Dermis blood vessel endothelial cell (primary cell): ENCODE measurements around the gene GALNT18. TPM values are rescaled to one million over a fixed set of nuclear protein-coding genes. Genes with fewer than 3 reads are reported as not detected.

ENCODE experiments used
- DNase-seq: peaks from one replicate; pipeline ENCODE4 v3.0.0; 2010
- total RNA-seq: library from RNA; depleted of rRNA; stranded (reverse); fragments of >200 nt; gene quantifications from 2 replicates; pipeline ENCODE4 v1.2.3, GENCODE V29; 2014

Gene GALNT18
- total RNA-seq, 1 donor from 2014 or later: 213 TPM

DNA sequence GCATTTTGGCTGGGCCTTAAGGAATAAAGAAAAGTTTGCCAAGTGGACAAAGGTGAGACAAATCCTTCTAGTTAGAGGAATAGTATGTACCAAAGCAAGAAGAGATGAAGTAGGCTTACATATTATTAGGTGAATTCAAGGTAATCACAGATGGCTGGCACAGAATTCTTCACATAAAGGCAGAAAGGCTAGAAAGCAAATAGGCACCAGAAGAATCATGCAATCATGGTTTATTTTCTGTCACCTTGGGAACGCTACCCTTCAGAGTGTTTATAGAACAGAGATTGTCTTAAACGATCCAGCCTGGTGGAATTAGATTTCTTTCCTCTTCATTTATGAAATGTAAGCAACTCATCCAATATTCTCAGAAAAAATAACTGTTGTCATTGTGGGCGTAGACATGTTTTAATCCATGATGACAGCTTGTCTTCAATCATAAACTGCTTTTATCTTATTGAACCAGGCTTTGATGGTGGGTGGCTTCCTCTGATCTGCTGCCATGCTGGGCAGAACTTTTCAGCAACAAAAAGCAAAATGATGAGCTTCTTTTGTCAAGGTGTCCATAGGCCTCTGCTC is 219.8 kb downstream of the GALNT18 start:
- no peak for DNase-seq

DNA sequence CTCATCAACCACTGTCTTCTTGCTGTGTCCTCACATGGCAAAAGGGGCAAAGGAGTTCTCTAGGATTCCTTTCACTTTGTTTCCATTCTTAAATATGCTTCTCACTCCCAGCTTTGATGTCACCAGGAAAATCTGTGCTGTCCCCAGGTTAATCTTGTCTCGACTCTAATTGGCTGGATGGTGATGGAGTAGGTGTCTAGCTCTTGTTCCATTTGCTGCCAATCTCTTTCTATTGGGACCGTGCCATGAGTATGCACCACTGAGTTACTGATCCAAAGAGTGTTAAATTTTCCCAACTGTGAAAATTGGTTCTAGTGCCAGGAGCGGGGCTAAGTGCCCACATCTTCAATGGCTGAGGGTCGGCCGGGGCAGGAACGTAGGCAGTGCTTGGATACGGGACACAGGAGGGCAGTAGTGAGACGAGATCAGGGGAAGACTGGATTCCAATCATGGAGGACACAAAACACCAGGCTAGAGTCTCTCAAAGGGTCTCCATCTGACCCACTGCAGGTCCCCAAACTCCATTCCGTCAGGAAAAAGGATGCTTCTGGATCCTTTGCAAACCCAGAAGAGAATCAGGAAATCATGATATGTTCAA is 221.1 kb downstream of the GALNT18 start:
- DNase-seq: peak; percentile 43

DNA sequence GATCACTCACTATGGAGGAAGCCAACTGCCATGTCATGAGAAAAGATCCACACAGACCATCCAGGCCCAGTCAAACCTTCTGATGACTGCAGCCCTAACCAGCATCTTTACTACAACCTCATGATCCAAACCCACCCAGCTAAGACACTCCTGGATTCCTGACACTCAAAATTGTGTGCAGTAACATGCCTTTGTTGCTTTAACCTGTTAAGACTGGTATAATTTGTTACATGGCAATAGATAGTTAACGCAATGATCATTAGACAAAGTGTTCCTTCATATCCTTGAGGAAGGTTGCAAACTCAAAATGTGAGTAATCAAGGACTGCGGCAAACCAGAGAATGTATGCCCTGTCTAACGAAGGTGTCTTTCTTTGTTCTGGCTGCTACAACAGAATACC is 221.7 kb downstream of the GALNT18 start:
- DNase-seq: no peak

GRCh38 chr11:11397781-11398180 is 224.0 kb downstream of the GALNT18 start:
- no peak for DNase-seq

DNA sequence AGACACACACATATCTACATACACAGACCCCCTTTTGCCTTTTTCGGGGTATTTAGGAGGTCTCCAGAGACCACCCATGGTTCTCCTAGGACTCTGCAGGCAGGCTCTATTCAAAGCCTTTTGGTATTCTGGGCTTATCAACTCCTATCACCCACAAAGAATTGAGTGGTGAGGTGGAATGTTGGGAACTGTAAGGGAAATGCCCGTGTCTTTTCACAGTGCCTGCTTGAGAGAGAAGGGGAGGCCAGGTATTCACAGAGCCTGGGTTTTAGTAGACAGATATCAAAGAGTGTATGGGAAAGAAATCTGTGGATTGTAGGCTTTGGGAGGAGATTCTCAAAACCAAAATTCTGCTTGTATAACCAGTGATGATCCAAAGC is 224.8 kb downstream of the GALNT18 start:
- no peak for DNase-seq

DNA sequence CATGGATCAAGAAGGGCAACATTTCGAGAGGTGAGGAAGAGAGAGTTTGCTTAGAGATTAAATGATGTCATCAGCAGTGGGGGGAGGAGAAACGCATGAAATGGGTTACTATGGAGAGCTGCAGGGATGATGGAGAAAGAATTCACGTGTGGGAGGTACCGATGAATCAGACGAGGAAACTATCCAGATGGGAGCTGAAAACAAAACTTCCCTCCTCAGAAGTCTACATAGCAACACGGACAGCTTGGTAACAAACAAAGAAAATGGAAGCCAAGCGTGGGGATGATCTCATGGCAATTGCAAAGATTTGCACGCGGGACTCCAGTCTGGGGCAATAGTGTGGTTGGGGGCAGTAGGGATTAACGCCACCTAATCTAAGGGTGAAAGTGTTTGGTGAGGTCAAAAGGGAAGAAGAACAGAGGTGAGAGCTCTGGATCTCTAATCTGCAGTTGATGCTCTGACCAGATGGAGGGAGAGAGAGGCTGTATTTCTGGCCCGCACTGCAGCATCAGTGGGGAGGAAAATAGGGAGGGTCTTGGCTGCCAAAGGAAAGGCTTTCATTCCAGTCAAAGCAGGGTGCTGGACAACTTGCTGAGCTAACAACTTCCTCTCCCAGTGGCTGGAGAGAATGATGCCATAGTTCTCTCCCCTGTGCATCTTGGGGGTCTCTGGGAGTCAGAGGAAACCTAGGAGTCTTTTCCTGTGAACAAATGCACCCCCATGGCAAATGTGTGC is 225.3 kb downstream of the GALNT18 start:
- peak; percentile 37 for DNase-seq

DNA sequence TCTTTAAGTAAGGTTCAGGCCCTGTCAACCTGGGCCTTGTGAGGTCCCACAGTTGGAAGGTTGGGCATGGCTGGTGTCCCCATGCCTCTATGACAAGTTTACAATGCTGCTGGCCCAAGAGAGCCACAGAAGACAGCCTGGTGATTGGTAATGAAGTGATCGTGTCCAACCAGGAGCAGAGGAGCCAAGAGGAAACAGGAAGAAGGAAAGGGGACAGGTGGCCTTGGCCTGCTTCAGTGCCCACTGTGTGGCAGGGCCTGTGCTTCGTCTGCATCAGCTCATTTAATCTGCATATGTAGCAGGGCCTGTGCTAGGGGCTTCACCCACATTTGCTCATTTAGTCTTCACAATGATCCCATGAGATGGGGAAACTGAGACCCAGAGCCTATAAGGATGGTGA is 226.7 kb downstream of the GALNT18 start:
- no peak for DNase-seq

- DNase-seq: no peak
These were observed 227.6 kb downstream of the GALNT18 start for GRCh38 chr11:11394241-11394640.

DNA sequence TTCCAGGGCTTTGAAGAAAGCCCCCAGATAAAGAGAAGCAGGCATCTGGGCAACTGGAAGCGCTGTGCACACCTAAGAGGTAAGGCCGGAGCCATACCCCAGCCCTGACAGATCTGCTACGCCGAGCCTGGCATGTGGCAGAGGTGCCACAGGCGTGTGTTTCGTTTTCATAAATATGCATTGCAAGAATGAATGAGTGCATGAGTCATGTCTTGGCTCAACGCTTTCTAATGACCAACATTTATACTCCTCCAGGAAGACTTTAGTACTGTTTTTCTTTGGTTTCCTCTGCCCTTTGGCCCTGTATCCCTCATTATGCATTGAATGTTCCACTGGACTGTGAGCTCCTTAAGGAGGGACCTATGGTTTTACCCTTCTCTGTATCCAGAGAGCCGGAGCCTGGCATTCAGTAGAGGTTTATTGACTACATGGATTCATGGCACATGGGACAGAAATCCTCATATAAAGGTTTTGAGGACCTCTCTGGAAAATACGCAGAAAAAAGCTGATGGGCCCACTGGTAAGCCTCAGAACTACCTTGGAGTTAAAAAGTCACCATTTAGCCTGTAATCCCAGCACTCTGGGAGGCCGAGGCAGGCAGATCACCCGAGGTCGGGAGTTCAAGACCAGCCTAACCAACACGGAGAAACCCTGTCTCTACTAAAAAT is 229.9 kb downstream of the GALNT18 start:
- peak; percentile 82 for DNase-seq

- DNase-seq: peak; percentile 4
These were observed 230.6 kb downstream of the GALNT18 start for GRCh38 chr11:11391169-11391568.

DNA sequence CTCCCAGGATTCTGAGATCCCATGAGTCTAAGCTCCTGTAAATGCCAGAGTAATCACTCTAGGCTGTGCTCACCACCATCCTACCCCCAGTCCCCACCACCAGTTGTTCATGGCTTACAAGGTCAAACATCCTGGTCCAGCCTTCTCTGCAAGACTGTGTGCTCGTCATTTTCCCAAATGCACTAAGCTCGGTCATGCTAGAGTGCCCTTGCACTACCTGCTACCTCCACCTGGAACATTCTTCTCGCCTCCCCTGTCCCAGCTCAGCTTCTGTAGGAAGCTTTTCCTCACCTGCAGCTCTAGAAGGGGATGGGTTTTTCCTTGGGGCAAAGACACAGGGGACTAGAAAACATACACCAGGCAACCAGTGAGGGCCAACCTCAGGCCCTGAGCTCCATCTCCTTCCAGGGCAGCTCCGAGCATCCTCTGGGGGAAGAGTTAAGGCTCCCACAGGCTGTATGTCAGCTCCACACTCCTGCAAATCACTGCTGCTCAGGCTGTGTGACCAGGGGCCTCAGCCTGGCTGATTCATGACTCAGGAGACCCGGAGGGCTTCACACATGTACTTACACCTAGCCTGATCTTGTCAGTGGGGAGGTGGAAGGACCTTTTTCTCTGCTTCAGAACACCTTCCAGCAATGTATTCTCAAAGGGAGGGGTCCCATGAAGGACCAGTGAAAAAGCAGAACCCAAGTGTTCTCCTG is 231.6 kb downstream of the GALNT18 start:
- no peak for DNase-seq

GRCh38 chr11:11389238-11389637 is 232.6 kb downstream of the GALNT18 start:
- peak; percentile 36 for DNase-seq

DNA sequence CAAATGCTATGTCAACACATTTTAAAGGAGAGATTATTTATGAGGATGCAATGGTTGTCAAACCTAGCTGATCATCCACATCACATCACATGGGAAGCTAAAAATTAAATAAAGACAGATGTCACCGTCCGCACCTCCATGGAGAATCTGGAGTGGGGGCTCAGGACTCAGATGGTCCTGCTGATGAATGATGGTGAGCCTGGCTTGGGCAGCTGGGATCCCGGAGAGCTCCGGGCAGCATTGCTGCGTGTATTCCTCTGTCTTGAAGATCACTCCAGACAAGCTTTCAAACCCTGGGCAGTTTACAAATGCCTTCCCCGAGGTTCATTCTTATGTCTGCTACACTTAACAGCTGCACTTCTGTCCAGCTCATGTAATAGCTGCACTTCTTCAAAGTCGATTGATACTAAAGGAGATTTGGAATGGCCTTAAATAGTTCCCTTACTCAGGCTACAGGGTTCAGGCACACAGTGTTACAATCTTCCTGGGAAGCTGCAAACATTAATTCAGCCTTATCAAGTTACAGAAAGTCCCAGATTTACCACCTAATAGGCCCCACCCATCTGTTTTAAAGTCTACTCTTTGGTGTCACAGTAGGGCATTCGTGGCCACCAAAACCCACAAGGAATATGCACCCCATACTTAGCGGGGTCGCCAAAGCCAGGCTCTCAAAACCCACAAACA is 234.0 kb downstream of the GALNT18 start:
- DNase-seq: no peak

DNA sequence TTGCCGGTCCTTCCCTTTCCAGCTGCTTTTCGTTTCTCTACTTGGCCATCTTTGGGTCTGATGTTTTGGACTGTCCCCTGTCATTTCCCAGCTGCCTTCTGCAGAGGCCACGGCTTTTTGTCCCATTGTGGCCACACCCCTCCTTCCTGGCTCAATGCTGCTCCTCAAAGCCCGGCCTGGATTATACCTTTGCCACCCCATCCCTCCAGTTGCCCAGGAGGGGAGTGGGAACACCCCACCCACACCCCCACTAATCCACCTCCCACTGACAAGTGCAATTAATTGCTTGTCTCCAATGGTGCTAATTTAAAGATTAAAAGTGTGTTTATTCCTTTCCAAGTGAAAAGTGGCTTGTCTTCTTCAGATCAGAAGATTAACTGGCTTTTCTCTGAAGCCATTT is 234.6 kb downstream of the GALNT18 start:
- DNase-seq: no peak

DNA sequence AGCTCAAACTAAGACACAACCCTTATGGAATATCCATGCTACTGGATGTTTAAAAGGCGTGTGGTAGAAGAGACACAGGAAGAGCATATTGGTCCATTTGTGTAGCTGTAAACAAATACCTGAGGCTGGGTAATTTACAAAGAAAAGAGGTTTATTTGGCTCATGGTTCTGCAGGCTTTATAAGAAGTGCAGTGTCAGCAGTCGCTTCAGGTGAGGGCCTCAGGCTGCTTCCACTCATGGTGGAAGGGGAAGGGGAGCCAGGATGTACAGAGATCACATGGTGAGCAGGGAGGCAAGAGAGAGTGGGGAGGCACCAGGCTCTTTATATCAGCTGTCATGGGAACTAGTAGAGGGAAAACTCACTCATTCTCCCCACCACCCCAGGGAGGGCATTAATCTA is 237.0 kb downstream of the GALNT18 start:
- DNase-seq: no peak

GRCh38 chr11:11383995-11384394 is 237.8 kb downstream of the GALNT18 start:
- no peak for DNase-seq

GRCh38 chr11:11382858-11383532 is 238.8 kb downstream of the GALNT18 start:
- no peak for DNase-seq

DNA sequence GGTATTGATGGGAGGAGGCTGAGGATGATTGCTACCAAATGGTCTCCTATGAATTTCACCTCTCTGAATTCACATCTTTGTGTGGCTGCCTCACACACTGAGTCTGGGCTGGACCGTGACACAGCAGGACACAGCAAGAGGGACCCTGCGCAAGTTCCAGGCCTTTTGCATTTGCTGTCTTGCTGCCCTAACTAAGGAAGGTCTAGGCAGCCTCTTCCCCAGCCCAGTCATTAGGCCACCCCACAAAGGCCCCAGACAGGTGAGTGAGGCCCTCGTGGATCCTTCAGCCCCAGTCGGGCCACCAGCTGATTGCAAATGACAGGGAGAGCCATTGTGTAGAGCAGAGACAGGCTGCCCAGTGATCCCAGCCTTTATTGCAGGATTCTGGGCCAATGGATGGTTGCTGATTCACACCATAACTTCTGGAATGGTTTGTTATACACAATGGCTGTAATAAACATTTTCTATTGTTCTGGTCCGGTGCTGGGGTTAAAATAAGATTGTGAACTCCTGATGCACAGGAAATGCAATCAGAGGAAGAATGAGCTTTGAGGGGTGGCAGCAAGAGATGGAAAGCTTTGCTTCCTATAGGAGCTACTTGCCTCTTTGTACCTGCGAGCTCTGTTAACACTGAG is 240.2 kb downstream of the GALNT18 start:
- DNase-seq: peak; percentile 80

DNA sequence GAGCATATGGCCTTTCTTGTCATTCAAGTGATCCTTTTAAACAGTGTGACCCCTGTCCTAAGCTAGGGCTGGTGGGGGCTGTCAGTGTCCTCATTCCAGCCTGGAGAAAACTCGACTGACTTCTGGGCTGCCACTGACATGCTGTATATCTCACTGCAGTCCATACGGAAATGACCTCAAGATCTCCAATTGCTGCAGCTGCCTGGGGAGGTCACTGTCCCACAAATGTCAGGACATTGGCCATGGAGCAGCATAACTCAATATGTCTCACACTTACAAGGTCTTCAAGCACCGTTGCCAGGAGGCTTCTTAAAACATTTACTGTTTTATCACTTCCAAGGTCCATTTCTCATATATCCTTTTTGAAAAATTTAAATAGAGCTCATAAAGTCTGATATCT is 240.9 kb downstream of the GALNT18 start:
- no peak for DNase-seq

- no peak for DNase-seq
These were observed 241.5 kb downstream of the GALNT18 start for GRCh38 chr11:11380340-11380739.

DNA sequence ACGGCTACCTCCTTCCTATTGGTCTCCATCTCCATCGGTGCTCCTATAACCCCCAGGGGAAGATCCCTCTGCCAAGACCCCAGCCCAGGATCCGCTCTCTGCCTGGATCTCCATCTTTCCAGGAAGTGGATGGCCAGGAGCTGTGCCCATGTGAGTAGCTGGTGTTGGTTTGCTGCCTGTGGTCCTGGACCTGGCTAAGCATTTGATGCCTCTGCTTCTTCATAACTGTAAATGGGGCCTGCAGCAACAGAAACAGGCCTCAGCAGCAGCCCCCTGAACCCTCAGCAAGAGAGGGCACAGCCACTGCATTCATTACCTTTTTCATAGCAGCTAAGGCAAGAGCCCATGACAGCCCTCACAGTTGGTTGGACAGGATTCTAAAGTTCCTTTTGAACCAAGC is 242.1 kb downstream of the GALNT18 start:
- no peak for DNase-seq
